VCaP (cell line): ENCODE results near the gene CD2.

Experiments
- H3K27ac ChIP-seq: fragments of 450-650 bp; 2 replicates; pipeline ENCODE4 v1.5.1; 2017
- CTCF ChIP-seq: fragments of 450-650 bp; conservative IDR thresholded peaks from 2 replicates; pipeline ENCODE4 v1.5.1; 2017; ENCODE audit warnings: mild to moderate bottlenecking, moderate library complexity

CD2 gene

DNA sequence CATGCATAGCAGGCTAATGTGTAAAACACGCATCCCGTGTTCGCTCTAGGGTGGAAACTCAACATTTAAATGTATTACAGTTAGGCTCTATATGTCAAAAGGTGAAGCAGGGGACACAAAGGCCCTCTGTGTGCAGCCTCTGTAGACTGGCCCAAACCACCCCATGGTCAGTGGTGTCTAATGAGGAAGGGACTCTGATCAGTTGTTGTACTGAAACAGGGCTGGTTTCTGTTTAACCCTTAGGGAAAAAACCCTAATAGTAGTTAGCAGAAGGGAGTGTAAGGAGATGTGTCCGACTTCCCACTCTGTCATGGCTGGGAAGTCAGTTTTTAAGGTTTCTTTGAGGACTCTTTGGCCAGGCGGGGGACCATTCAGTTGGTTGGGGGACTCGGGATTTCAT, 21.5 kb upstream of the CD2 start:
- no peak overlapping the region for H3K27ac ChIP-seq
- no peak for TF ChIP-seq CTCF

GRCh38 chr1:116733476-116734365, 20.5 kb upstream of the CD2 start:
- H3K27ac ChIP-seq, result no peak overlapping the region
- no peak for TF ChIP-seq CTCF

DNA sequence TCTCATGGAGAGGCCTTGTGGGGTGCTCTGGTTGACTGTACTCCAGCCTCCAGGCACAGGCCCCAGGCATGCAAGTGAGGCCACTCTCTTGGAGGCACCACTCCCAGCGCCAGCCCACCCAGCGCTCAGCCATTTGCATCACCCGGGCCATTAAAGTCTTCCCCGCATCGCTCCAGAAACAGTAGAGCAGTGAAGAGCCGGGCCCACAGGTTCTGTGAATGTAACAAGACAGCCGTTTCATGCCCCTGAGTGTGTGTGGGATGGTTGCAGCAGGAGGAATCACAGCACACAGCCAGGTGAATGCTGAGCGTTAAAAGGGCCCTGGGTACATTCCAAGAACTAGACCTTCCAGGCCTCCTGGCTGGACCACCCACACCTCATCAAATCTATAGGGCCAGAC, 19.0 kb upstream of the CD2 start:
- no peak for TF ChIP-seq CTCF

DNA sequence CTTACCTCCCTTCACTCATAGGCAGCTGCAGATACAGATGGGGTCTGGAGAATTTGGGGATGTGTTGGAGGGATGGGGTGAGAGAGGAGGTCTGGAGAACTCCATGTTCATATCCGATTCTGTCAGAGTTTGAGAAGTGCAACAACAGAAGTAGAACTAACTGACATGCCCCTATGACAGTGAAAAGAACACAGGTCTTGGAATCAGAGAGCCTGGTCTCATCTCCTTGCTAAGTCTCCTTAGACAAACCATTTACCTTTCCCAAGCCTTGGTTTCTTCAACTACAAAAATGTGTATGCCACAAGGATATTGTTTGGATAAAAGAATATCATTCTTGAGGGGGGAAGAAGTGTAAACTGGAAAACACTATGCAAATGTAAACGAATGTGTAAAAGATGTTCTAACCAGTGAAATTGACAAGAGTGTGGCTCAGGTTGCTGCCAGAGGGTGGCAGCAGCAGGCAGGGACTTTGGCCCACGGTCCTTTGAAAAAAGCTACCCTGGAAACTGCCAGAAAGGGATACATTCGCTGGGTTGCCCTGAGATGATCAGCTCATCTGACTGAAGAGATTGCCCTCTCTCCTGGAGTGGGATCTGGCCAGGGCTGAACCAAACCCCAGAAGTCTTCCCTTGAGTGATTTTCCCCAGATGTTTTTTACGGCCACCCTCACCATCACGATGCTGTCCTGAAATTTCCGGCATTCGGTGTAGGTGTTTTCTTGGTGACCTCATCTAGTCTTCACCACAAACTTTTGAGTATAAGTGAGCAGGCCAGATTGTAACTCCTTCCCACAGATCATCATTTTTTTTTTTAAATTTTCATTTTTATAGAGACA, 17.0 kb upstream of the CD2 start:
- H3K27ac ChIP-seq, result no peak overlapping the region
- TF ChIP-seq CTCF, result peak; percentile 91

More for the DNA sequence above, 19.0 kb upstream of the CD2 start:
- H3K27ac ChIP-seq, result no peak overlapping the region

GRCh38 chr1:116737855-116738321, 16.3 kb upstream of the CD2 start:
- TF ChIP-seq CTCF, result no peak
- H3K27ac ChIP-seq, result no peak overlapping the region

- TF ChIP-seq CTCF, result no peak
- H3K27ac ChIP-seq, result no peak overlapping the region
Observed at GRCh38 chr1:116738673-116739370, 15.4 kb upstream of the CD2 start.
